SKM-1 (cell line): ENCODE results near the gene TMED4.

Experiments used
- DNase-seq: peaks from one replicate; lab custom pipeline; 2025; ENCODE audit not compliant: unreplicated experiment; lab: John Stamatoyannopoulos, UW

The TMED4 gene

GRCh38 chr7:44581879-44582603 is at the start of gene TMED4:
TMED4 (minus strand) TSS chr7:44582231; CDS start chr7:44582206, 25 bp downstream.
- DNase-seq, result peak; percentile 99

- no peak for DNase-seq
Measured at GRCh38 chr7:44631458-44632115, 49.6 kb upstream of the TMED4 start.

- DNase-seq, result no peak
Measured at GRCh38 chr7:44630792-44631457, 48.9 kb upstream of the TMED4 start.

- peak; percentile 28 for DNase-seq
Measured at GRCh38 chr7:44629829-44630522, 47.9 kb upstream of the TMED4 start.

- no peak for DNase-seq
Measured at GRCh38 chr7:44626620-44627019, 44.6 kb upstream of the TMED4 start.

- no peak for DNase-seq
Measured at GRCh38 chr7:44625526-44626471, 43.8 kb upstream of the TMED4 start.

- DNase-seq, result no peak
Measured at GRCh38 chr7:44624318-44624717, 42.3 kb upstream of the TMED4 start.

GRCh38 chr7:44622342-44623151 is 40.5 kb upstream of the TMED4 start:
- DNase-seq, result no peak

- DNase-seq, result no peak
Measured at GRCh38 chr7:44621750-44622103, 39.7 kb upstream of the TMED4 start.

- no peak for DNase-seq
Measured at GRCh38 chr7:44621034-44621749, 39.2 kb upstream of the TMED4 start.

GRCh38 chr7:44618753-44619152 is 36.7 kb upstream of the TMED4 start:
- no peak for DNase-seq

GRCh38 chr7:44618045-44618444 is 36.0 kb upstream of the TMED4 start:
- DNase-seq, result no peak

GRCh38 chr7:44617225-44617890 is 35.3 kb upstream of the TMED4 start:
- DNase-seq, result no peak

- DNase-seq, result no peak
Measured at GRCh38 chr7:44616545-44616944, 34.5 kb upstream of the TMED4 start.

- DNase-seq, result no peak
Measured at GRCh38 chr7:44615793-44616192, 33.8 kb upstream of the TMED4 start.

- peak; percentile 50 for DNase-seq
Measured at GRCh38 chr7:44615149-44615611, 33.1 kb upstream of the TMED4 start.

- no peak for DNase-seq
Measured at GRCh38 chr7:44609829-44610228, 27.8 kb upstream of the TMED4 start.

- DNase-seq, result no peak
Measured at GRCh38 chr7:44608916-44609648, 27.1 kb upstream of the TMED4 start.
